NCI-H2227 (cell line): ENCODE results near the gene LY86.

Source experiments
- DNase-seq: peaks from one replicate; lab custom pipeline; 2025; ENCODE audit not compliant: unreplicated experiment; lab: John Stamatoyannopoulos, UW

The LY86 gene

GRCh38 chr6:6569811-6570164 is 18.7 kb upstream of the LY86 start:
- no peak for DNase-seq

- no peak for DNase-seq
These were observed 17.4 kb upstream of the LY86 start for GRCh38 chr6:6570929-6571671.

GRCh38 chr6:6575143-6575542 is 13.4 kb upstream of the LY86 start:
- DNase-seq, result no peak

GRCh38 chr6:6577735-6578134 is 10.8 kb upstream of the LY86 start:
- no peak for DNase-seq

- DNase-seq, result no peak
These were observed 9.2 kb upstream of the LY86 start for GRCh38 chr6:6579281-6579680.

GRCh38 chr6:6580225-6580856 is 8.2 kb upstream of the LY86 start:
- no peak for DNase-seq

GRCh38 chr6:6581054-6581453 is 7.5 kb upstream of the LY86 start:
- no peak for DNase-seq

GRCh38 chr6:6582131-6582530 is 6.4 kb upstream of the LY86 start:
- DNase-seq, result no peak

GRCh38 chr6:6583836-6584235 is 4.7 kb upstream of the LY86 start:
- no peak for DNase-seq

- DNase-seq, result no peak
These were observed 4.1 kb upstream of the LY86 start for GRCh38 chr6:6584310-6585002.

- no peak for DNase-seq
These were observed 3.6 kb upstream of the LY86 start for GRCh38 chr6:6585003-6585311.

GRCh38 chr6:6586167-6586566 is 2.4 kb upstream of the LY86 start:
- DNase-seq, result no peak

- no peak for DNase-seq
These were observed 1.6 kb upstream of the LY86 start for GRCh38 chr6:6586671-6587526.

GRCh38 chr6:6587696-6588063 is 840 bp upstream of the LY86 start:
- DNase-seq, result no peak

GRCh38 chr6:6588924-6589709 is 597 bp downstream of the LY86 start:
- DNase-seq, result no peak

- no peak for DNase-seq
These were observed 2.0 kb downstream of the LY86 start for GRCh38 chr6:6590530-6590929.

GRCh38 chr6:6591778-6592465 is 3.4 kb downstream of the LY86 start:
- no peak for DNase-seq

- DNase-seq, result no peak
These were observed 4.4 kb downstream of the LY86 start for GRCh38 chr6:6592826-6593475.

GRCh38 chr6:6593867-6594468 is 5.4 kb downstream of the LY86 start:
- no peak for DNase-seq
